OCI-LY7 (cell line): ENCODE results near the gene SARM1. TPM values are rescaled to one million over a fixed set of nuclear protein-coding genes. Genes with fewer than 3 reads are reported as not detected.
A peak's percentile ranks its signal among the peaks of the same experiment; 100 is the strongest.

ENCODE experiments used
- BruUV-seq: library from RNA; stranded (reverse); fragments of 400-500 nt; replicated peaks from 2 replicates; lab custom pipeline; 2021; lab: Mats Ljungman, UMichigan
- CTCF ChIA-PET: fragments of 300-600 bp; sonication (Branson Sonifier 250); formaldehyde crosslinking; loops from one replicate; lab custom pipeline; 2022; ENCODE audit warnings: antibody characterized with exemption; ENCODE audit not compliant: unreplicated experiment; lab: Charles Lee
- POLR2A ChIA-PET: fragments of 300-600 bp; sonication (Branson Sonifier 250); formaldehyde crosslinking; loops from one replicate; lab custom pipeline; 2022; ENCODE audit warnings: antibody characterized with exemption; lab: Charles Lee
- DNase-seq: peaks from one replicate; pipeline ENCODE4 v3.0.0-alpha.2; 2015; ENCODE audit warnings: low spot score
- H2AFZ ChIP-seq: fragments of 200-600 bp; sonication (generic), shearing (Covaris generic); 2 replicates; pipeline ENCODE4 v1.6.1; 2014; ENCODE audit warnings: mild to moderate bottlenecking, antibody characterized with exemption, low read length, moderate library complexity
- H3K27ac ChIP-seq: fragments of 200-600 bp; sonication (generic); 2 replicates; pipeline ENCODE4 v1.5.1; 2014; ENCODE audit warnings: mixed run types, low read depth, mild to moderate bottlenecking, moderate library complexity, low read length, inconsistent platforms; ENCODE audit not compliant: poor library complexity, severe bottlenecking
- H3K36me3 ChIP-seq: fragments of 200-600 bp; sonication (generic); 2 replicates; pipeline ENCODE4 v1.6.1; 2014; ENCODE audit warnings: mild to moderate bottlenecking, antibody characterized with exemption, low read length, moderate library complexity, mixed read lengths; ENCODE audit not compliant: insufficient read depth
- H3K4me1 ChIP-seq: fragments of 200-600 bp; sonication (generic); 2 replicates; pipeline ENCODE4 v1.5.1; 2014; ENCODE audit warnings: mild to moderate bottlenecking, low read length; ENCODE audit not compliant: insufficient read depth, poor library complexity, severe bottlenecking
- H3K4me2 ChIP-seq: fragments of 200-600 bp; sonication (generic); 2 replicates; pipeline ENCODE4 v1.6.1; 2014; ENCODE audit warnings: mild to moderate bottlenecking, low read length
- H3K4me3 ChIP-seq: fragments of 200-600 bp; sonication (generic); 2 replicates; pipeline ENCODE4 v1.5.1; 2014; ENCODE audit warnings: mild to moderate bottlenecking, low read depth, low read length; ENCODE audit not compliant: poor library complexity, severe bottlenecking
- H3K79me2 ChIP-seq: fragments of 200-600 bp; sonication (generic); 2 replicates; pipeline ENCODE4 v1.6.1; 2016; ENCODE audit warnings: low read depth, mild to moderate bottlenecking, low read length, moderate library complexity, mixed read lengths; ENCODE audit not compliant: insufficient read depth
- H3K9me2 ChIP-seq: fragments of 200-600 bp; sonication (generic); 2 replicates; pipeline ENCODE4 v1.6.1; 2016; ENCODE audit warnings: mild to moderate bottlenecking, low read length, mixed read lengths; ENCODE audit not compliant: insufficient read depth
- H3K9me3 ChIP-seq: fragments of 200-600 bp; sonication (generic); 2 replicates; pipeline ENCODE4 v1.6.1; 2014; ENCODE audit warnings: mild to moderate bottlenecking, mixed run types, low read length, mixed read lengths
- H4K20me1 ChIP-seq: fragments of 200-600 bp; sonication (generic); 2 replicates; pipeline ENCODE4 v1.6.1; 2014; ENCODE audit warnings: mild to moderate bottlenecking, antibody characterized with exemption, low read length, moderate library complexity, mixed read lengths; ENCODE audit not compliant: insufficient read depth
- EZH2phosphoT487 ChIP-seq: fragments of 200-600 bp; sonication (generic); IDR thresholded peaks from 2 replicates; pipeline ENCODE4 v1.6.1; 2018; ENCODE audit warnings: low read depth, borderline replicate concordance, mild to moderate bottlenecking, mixed run types, antibody characterized with exemption, low read length, moderate library complexity, mixed read lengths
- intact Hi-C: fragments of 100-400 bp; cut with micrococcal nuclease; formaldehyde crosslinking; loops from one replicate; pipeline ENCODE4 v1.10.0; 2022; ENCODE audit not compliant: unreplicated experiment
- total RNA-seq, 2 experiments: library from RNA; depleted of rRNA in 1 of 2; stranded (reverse); fragments of >200 nt in 1 of 2; shearing (Covaris generic) in 1 of 2; gene quantifications; 2 replicates each; pipeline ENCODE4 v1.2.3, GENCODE V29; 2014 to 2022
- TF ChIP-seq, protein P1 (sequence below): fragments of 200-600 bp; sonication (generic); conservative IDR thresholded peaks from 2 replicates; pipeline ENCODE4 v1.5.1; 2014; ENCODE audit warnings: mild to moderate bottlenecking, antibody characterized with exemption, low read length, moderate library complexity, mixed read lengths

SARM1 gene
- total RNA-seq, 2 experiments from 2014 or later: 7.5 to 21.3 TPM

- no peak for DNase-seq
- Histone ChIP-seq H2AFZ (no peak overlapping the region), H3K9me2 (no peaks in the 10 kb centered on the region), H3K4me3 (no peak overlapping the region), H4K20me1 (no peaks in the 10 kb centered on the region), H3K36me3 (no peaks in the 10 kb centered on the region), H3K79me2 (no peaks in the 10 kb centered on the region), H3K27ac (no peak overlapping the region), H3K4me1 (no peaks in the 10 kb centered on the region), H3K4me2 (peak overlapping the region; percentile 59; the same call in 1 of the 2 replicates), H3K9me3 (no peaks in the 10 kb centered on the region)
- CTCF ChIA-PET: no interaction called here
- TF ChIP-seq, protein P1, sequence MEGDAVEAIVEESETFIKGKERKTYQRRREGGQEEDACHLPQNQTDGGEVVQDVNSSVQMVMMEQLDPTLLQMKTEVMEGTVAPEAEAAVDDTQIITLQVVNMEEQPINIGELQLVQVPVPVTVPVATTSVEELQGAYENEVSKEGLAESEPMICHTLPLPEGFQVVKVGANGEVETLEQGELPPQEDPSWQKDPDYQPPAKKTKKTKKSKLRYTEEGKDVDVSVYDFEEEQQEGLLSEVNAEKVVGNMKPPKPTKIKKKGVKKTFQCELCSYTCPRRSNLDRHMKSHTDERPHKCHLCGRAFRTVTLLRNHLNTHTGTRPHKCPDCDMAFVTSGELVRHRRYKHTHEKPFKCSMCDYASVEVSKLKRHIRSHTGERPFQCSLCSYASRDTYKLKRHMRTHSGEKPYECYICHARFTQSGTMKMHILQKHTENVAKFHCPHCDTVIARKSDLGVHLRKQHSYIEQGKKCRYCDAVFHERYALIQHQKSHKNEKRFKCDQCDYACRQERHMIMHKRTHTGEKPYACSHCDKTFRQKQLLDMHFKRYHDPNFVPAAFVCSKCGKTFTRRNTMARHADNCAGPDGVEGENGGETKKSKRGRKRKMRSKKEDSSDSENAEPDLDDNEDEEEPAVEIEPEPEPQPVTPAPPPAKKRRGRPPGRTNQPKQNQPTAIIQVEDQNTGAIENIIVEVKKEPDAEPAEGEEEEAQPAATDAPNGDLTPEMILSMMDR: no peak
- intact Hi-C loops: no loop called here
- no TSS peak for BruUV-seq
- POLR2A ChIA-PET: no interaction called here
Observed at GRCh38 chr17:28406473-28406814, 35.0 kb downstream of the SARM1 start.

GRCh38 chr17:28407130-28407973, 35.9 kb downstream of the SARM1 start:
- DNase-seq: no peak
- ChIA-PET POLR2A (no interaction called here), CTCF (interaction anchor here (0.5 kb wide), 1 partner anchor 53 kb away, joined by 3 read pairs; no protein-coding TSS in a partner anchor)
- no peak overlapping the region for H3K4me2 ChIP-seq
- TF ChIP-seq, protein P1: no peak
- TF ChIP-seq EZH2phosphoT487: no peak
- no peak overlapping the region for H3K4me3 ChIP-seq
- H3K36me3 ChIP-seq: no peaks in the 10 kb centered on the region
- H2AFZ ChIP-seq: no peak overlapping the region
- no peaks in the 10 kb centered on the region for H3K4me1 ChIP-seq
- no peaks in the 10 kb centered on the region for H3K9me2 ChIP-seq
- BruUV-seq: no TSS peak
- intact Hi-C loops: no loop called here
- H3K27ac ChIP-seq: no peak overlapping the region
- H3K79me2 ChIP-seq: no peaks in the 10 kb centered on the region
- H3K9me3 ChIP-seq: no peaks in the 10 kb centered on the region
- H4K20me1 ChIP-seq: no peaks in the 10 kb centered on the region

GRCh38 chr17:28407974-28408306, 36.4 kb downstream of the SARM1 start:
- H3K4me1 ChIP-seq: no peaks in the 10 kb centered on the region
- no peaks in the 10 kb centered on the region for H3K9me2 ChIP-seq
- no peak overlapping the region for H2AFZ ChIP-seq
- H4K20me1 ChIP-seq: no peaks in the 10 kb centered on the region
- ChIA-PET POLR2A (no interaction called here), CTCF (interaction anchor here (0.5 kb wide), 1 partner anchor 52 kb away, joined by 3 read pairs; no protein-coding TSS in a partner anchor)
- TF ChIP-seq, protein P1: no peak
- TF ChIP-seq EZH2phosphoT487: no peak
- H3K4me2 ChIP-seq: no peak overlapping the region
- BruUV-seq: no TSS peak
- no peak overlapping the region for H3K4me3 ChIP-seq
- intact Hi-C loops: no loop called here
- no peaks in the 10 kb centered on the region for H3K79me2 ChIP-seq
- H3K36me3 ChIP-seq: no peaks in the 10 kb centered on the region
- DNase-seq: no peak
- H3K9me3 ChIP-seq: no peaks in the 10 kb centered on the region
- H3K27ac ChIP-seq: no peak overlapping the region
